ENCODE measurements around the gene CCDC85B.
A peak's percentile ranks its signal among the peaks of the same experiment; 100 is the strongest.
"Not testable (repeated sequence)": the region's sequence is repeated elsewhere in the genome, so short reads cannot be mapped to it uniquely, and the experiment has no call there.

CCDC85B gene

GRCh38 chr11:65885231-65885630 lies 5.2 kb upstream of the CCDC85B start:
- TF ChIP-seq, protein P1, sequence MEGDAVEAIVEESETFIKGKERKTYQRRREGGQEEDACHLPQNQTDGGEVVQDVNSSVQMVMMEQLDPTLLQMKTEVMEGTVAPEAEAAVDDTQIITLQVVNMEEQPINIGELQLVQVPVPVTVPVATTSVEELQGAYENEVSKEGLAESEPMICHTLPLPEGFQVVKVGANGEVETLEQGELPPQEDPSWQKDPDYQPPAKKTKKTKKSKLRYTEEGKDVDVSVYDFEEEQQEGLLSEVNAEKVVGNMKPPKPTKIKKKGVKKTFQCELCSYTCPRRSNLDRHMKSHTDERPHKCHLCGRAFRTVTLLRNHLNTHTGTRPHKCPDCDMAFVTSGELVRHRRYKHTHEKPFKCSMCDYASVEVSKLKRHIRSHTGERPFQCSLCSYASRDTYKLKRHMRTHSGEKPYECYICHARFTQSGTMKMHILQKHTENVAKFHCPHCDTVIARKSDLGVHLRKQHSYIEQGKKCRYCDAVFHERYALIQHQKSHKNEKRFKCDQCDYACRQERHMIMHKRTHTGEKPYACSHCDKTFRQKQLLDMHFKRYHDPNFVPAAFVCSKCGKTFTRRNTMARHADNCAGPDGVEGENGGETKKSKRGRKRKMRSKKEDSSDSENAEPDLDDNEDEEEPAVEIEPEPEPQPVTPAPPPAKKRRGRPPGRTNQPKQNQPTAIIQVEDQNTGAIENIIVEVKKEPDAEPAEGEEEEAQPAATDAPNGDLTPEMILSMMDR (IDR thresholded peaks at IDR 0.05; ENCODE audit: insufficient read depth, low read depth, low read length, missing control alignments): no peak
- no peak for DNase-seq (ENCODE audit: low read depth)
- H3K4me3 ChIP-seq (ENCODE audit: low read length): no peak overlapping the region

DNA sequence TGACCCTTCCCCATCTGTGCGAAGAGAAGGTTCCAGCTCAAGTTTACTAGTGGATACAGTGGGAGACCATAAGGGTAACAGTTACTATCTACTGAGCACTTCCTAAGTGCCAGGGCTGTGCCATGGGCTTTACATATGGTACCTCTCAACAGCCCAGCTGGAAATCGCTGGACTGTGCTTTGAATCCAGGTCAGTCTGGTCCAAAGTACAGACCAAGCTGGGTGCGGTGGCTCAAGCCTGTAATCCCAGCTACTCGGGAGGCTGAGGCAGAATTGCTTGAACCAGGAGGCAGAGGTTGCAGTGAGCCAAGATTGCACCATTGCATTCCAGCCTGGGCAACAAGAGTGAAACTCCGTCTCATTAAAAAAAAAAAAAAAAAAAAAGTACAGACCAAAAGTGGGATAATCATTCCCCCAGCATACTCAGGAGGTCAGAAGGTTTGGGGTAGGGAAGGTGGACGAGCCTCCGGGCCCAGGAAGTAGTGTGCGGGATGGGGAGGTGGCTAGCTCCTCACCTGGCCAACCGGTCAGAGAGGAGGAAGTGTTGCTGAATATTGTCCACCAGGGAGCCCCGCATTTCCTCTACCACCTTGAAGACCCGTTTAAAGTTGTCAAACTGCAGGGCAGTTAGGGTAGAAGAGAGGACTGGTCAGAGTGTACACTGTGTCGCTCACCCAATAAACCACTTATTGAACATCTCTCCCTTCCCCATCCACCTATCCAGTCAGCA lies 4.5 kb upstream of the CCDC85B start:
- no peak for DNase-seq (ENCODE audit: low read depth)
- TF ChIP-seq, protein P1 (IDR thresholded peaks at IDR 0.05; ENCODE audit: insufficient read depth, low read depth, low read length, missing control alignments): no peak
- H3K4me3 ChIP-seq (ENCODE audit: low read length): no peak overlapping the region

- TF ChIP-seq, protein P1 (IDR thresholded peaks at IDR 0.05; ENCODE audit: insufficient read depth, low read depth, low read length, missing control alignments): no peak
- no peak for DNase-seq (ENCODE audit: low read depth)
- peak overlapping the region; percentile 90 for H3K4me3 ChIP-seq (ENCODE audit: low read length)
Observed at GRCh38 chr11:65886826-65887722, 3.4 kb upstream of the CCDC85B start.

- peak; percentile 69 for DNase-seq (ENCODE audit: low read depth)
- TF ChIP-seq, protein P1 (IDR thresholded peaks at IDR 0.05; ENCODE audit: insufficient read depth, low read depth, low read length, missing control alignments): no peak
- peak overlapping the region; percentile 90 for H3K4me3 ChIP-seq (ENCODE audit: low read length)
Observed at GRCh38 chr11:65887723-65888162, 2.7 kb upstream of the CCDC85B start.

- TF ChIP-seq, protein P1 (IDR thresholded peaks at IDR 0.05; ENCODE audit: insufficient read depth, low read depth, low read length, missing control alignments): peak; percentile 68
- peak; percentile 98 for DNase-seq (ENCODE audit: low read depth)
- peak within 1 kb of the TSS; percentile 90 for H3K4me3 ChIP-seq (ENCODE audit: low read length)
Observed at GRCh38 chr11:65888163-65888814, 2.2 kb upstream of the CCDC85B start, which contains the start of gene FIBP. Gene FIBP, minus strand, starts transcription at chr11:65888471. Its CDS starts 53 bp downstream, at chr11:65888418.

DNA sequence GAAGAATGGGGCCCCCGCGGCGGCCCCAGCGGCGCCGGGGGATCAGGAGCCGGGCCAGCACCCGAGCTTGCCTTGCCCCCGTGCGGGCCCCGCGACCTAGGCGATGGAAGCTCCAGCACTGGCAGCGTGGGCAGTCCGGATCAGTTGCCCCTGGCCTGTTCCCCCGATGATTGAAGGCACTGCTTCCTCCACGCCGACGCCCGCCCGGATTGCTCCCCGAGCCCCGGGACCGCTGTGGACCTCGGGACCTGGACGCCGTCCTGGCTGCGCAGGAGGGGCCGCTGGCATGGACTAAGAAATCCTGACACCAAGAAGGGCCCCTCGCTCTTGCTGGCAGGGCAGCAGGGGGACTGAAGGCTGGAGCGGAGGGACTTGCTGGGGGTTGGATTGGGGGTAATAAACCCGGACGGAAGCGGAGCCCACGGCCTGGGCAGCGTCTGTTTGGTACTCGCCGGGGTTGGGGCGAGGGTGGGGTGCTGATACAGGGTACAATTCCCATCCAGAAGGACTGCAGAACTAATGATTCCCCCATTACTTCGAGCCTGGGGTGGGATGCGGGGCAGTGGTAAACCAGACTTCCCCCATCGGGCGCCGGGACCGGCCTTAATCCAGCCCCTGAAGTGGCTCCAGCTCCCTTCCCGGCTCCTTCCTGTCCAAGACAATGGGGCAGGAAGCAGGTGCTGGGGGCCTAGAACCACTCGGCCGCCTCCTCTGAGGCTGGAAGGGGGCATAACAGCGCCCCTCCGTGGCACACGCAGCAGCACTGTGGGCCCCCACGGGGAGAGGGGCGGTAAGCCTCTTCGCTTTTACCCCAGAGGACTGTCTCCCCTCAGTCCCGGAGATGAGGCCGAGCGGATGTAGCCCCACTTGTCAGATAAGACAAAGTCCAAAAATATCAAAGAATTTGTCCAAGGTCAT lies 1.0 kb downstream of the CCDC85B start:
- DNase-seq (ENCODE audit: low read depth): no peak
- peak overlapping the region; percentile 67 for H3K4me3 ChIP-seq (ENCODE audit: low read length)
- TF ChIP-seq, protein P1 (IDR thresholded peaks at IDR 0.05; ENCODE audit: insufficient read depth, low read depth, low read length, missing control alignments): peak; percentile 8

GRCh38 chr11:65892137-65892540 lies 1.7 kb downstream of the CCDC85B start:
- peak overlapping the region; percentile 67 for H3K4me3 ChIP-seq (ENCODE audit: low read length)

More at GRCh38 chr11:65892137-65892540, 1.7 kb downstream of the CCDC85B start:
- not testable (repeated sequence) for DNase-seq (ENCODE audit: low read depth)

All from epithelial cell of esophagus (primary cell).